HCT116 (cell line): Measurements from ENCODE around the gene TEX29. TPM values are rescaled to one million over a fixed set of nuclear protein-coding genes. Genes with fewer than 3 reads are reported as not detected.

ENCODE experiments used
- ATAC-seq: fragments of 200-7000 bp; cut with Tn5 transposase; 2 replicates; pipeline ENCODE4 v1.9.1; 2020; ENCODE audit warnings: mild to moderate bottlenecking, moderate library complexity
- BruUV-seq: library from RNA; stranded (reverse); fragments of 400-500 nt; replicated peaks from 2 replicates; lab custom pipeline; 2021; lab: Mats Ljungman, UMichigan
- CTCF ChIA-PET: fragments of 300-600 bp; sonication (Branson Sonifier 250); formaldehyde crosslinking; loops from one replicate; lab custom pipeline; 2021; ENCODE audit warnings: antibody characterized with exemption; lab: Charles Lee
- POLR2A ChIA-PET: fragments of 300-600, 350-600 bp; sonication (Branson Sonifier 250); formaldehyde crosslinking; loops from one replicate; lab custom pipeline; 2021; ENCODE audit warnings: antibody characterized with exemption; lab: Charles Lee
- RAD21 ChIA-PET, 2 experiments: fragments of 300-600 bp; sonication (Branson Sonifier 250); formaldehyde crosslinking; loops; one replicate each; lab custom pipeline; 2023; ENCODE audit warnings: low total read pairs in 2 of 2; ENCODE audit not compliant: uncharacterized antibody in 2 of 2, unreplicated experiment in 2 of 2, low non-redundant PET in 1 of 2; lab: Charles Lee
- DNase-seq: peaks from one replicate; pipeline ENCODE4 v3.0.0-alpha.2; 2010; ENCODE audit warnings: low read depth, low spot score
- H2AFZ ChIP-seq: fragments of 200-600 bp; shearing (Covaris generic), sonication (generic); 2 replicates; pipeline ENCODE4 v1.6.1; 2017; ENCODE audit warnings: low read depth, mixed run types, mixed read lengths, antibody characterized with exemption, low read length; ENCODE audit not compliant: poor library complexity, severe bottlenecking
- H3K27ac ChIP-seq: 2 replicates; pipeline ENCODE4 v1.5.1; 2012; ENCODE audit warnings: low read depth, low read length
- H3K27me3 ChIP-seq: fragments of 200-600 bp; sonication (generic); 2 replicates; pipeline ENCODE4 v1.6.1; 2016; ENCODE audit warnings: mixed run types, low read length, mixed read lengths; ENCODE audit not compliant: insufficient read depth
- H3K36me3 ChIP-seq, 2 experiments: fragments of 200-500 bp in 1 of 2; fragments of 200-600 bp in 1 of 2; sonication (Bioruptor generic) in 1 of 2; sonication (generic) in 1 of 2; 2 replicates each; pipeline versions ENCODE4 v1.5.1 to v1.6.1; 2014 to 2016; ENCODE audit warnings: low read length in 2 of 2, inconsistent platforms in 1 of 2, mixed read lengths in 1 of 2, mixed run types in 1 of 2; ENCODE audit not compliant: insufficient read depth in 2 of 2, control insufficient read depth in 1 of 2
- H3K4me1 ChIP-seq, 2 experiments: fragments of 200-600 bp in 1 of 2; sonication (generic) in 1 of 2; 2 replicates each; pipeline versions ENCODE4 v1.5.1 to v1.6.1; 2012 to 2017; ENCODE audit warnings: low read length in 2 of 2, inconsistent platforms in 1 of 2, mild to moderate bottlenecking in 1 of 2, mixed read lengths in 1 of 2, mixed run types in 1 of 2, moderate library complexity in 1 of 2; ENCODE audit not compliant: insufficient read depth in 2 of 2, control insufficient read depth in 1 of 2
- H3K4me2 ChIP-seq: fragments of 200-600 bp; sonication (generic); 2 replicates; pipeline ENCODE4 v1.6.1; 2017; ENCODE audit warnings: mixed run types, low read length, mixed read lengths
- H3K4me3 ChIP-seq, 2 experiments: fragments of 200-600 bp in 1 of 2; sonication (generic) in 1 of 2; replicated peaks in 1 of 2; 2 replicates each; pipeline ENCODE4 v1.5.1; 2011 to 2016; ENCODE audit warnings: low read length in 2 of 2, control low read depth in 1 of 2, low read depth in 1 of 2, mild to moderate bottlenecking in 1 of 2, mixed read lengths in 1 of 2, mixed run types in 1 of 2
- H3K79me2 ChIP-seq: fragments of 200-600 bp; sonication (generic); 2 replicates; pipeline ENCODE4 v1.6.1; 2017; ENCODE audit warnings: mild to moderate bottlenecking, mixed run types, low read length, moderate library complexity, mixed read lengths; ENCODE audit not compliant: insufficient read depth
- H3K9ac ChIP-seq: fragments of 200-600 bp; sonication (generic); 2 replicates; pipeline ENCODE4 v1.6.1; 2016; ENCODE audit warnings: low read length, mixed read lengths
- H3K9me2 ChIP-seq: fragments of 200-600 bp; sonication (generic), shearing (Covaris generic); 2 replicates; pipeline ENCODE4 v1.6.1; 2017; ENCODE audit warnings: mixed run types, mild to moderate bottlenecking, moderate library complexity; ENCODE audit not compliant: insufficient read depth
- H3K9me3 ChIP-seq, 2 experiments: fragments of 200-500 bp in 1 of 2; fragments of 200-600 bp in 1 of 2; sonication (Bioruptor generic) in 1 of 2; sonication (generic) in 1 of 2; 2 replicates each; pipeline ENCODE4 v1.6.1; 2014 to 2017; ENCODE audit warnings: low read length in 2 of 2, mixed read lengths in 2 of 2, inconsistent platforms in 1 of 2, low read depth in 1 of 2, mild to moderate bottlenecking in 1 of 2, mixed run types in 1 of 2, moderate library complexity in 1 of 2; ENCODE audit not compliant: control insufficient read depth in 1 of 2, insufficient read depth in 1 of 2
- H4K20me1 ChIP-seq: fragments of 200-600 bp; sonication (generic), shearing (Covaris generic); 2 replicates; pipeline ENCODE4 v1.6.1; 2017; ENCODE audit warnings: mixed run types, mild to moderate bottlenecking, moderate library complexity; ENCODE audit not compliant: insufficient read depth
- ATF3 ChIP-seq: IDR thresholded peaks from 2 replicates; pipeline ENCODE4 v1.6.1; 2012
- CBX3 ChIP-seq: IDR thresholded peaks from 2 replicates; pipeline ENCODE4 v1.6.1; 2012; ENCODE audit warnings: low read depth
- EGR1 ChIP-seq: IDR thresholded peaks from 2 replicates; pipeline ENCODE4 v1.6.1; 2012; ENCODE audit warnings: low read depth
- ELF1 ChIP-seq: IDR thresholded peaks from 2 replicates; pipeline ENCODE4 v1.6.1; 2012; ENCODE audit warnings: low read depth, borderline replicate concordance
- EZH2 ChIP-seq: fragments of 200-600 bp; sonication (generic); IDR thresholded peaks from 2 replicates; pipeline ENCODE4 v1.6.1; 2017; ENCODE audit warnings: antibody characterized with exemption, mixed run types
- POLR2AphosphoS5 ChIP-seq: IDR thresholded peaks from 2 replicates; pipeline ENCODE4 v1.6.1; 2011; ENCODE audit warnings: mild to moderate bottlenecking, low read depth, low read length, moderate library complexity
- REST ChIP-seq: IDR thresholded peaks from 2 replicates; pipeline ENCODE4 v1.6.1; 2012; ENCODE audit warnings: low read depth
- SIN3A ChIP-seq: IDR thresholded peaks from 2 replicates; pipeline ENCODE4 v1.6.1; 2012; ENCODE audit warnings: low read depth
- SP1 ChIP-seq: IDR thresholded peaks from 2 replicates; pipeline ENCODE4 v1.6.1; 2012; ENCODE audit warnings: low read depth
- SRF ChIP-seq: IDR thresholded peaks from 2 replicates; pipeline ENCODE4 v1.6.1; 2012; ENCODE audit warnings: low read depth
- TCF7L2 ChIP-seq: IDR thresholded peaks from 2 replicates; pipeline ENCODE4 v1.7.0; 2011; ENCODE audit warnings: borderline replicate concordance, inconsistent platforms; ENCODE audit not compliant: insufficient read depth, insufficient read length; ENCODE audit errors: extremely low read depth
- ZBTB33 ChIP-seq: IDR thresholded peaks from 2 replicates; pipeline ENCODE4 v1.6.1; 2011; ENCODE audit warnings: mild to moderate bottlenecking, low read length, moderate library complexity; ENCODE audit not compliant: insufficient replicate concordance; ENCODE audit errors: extremely low read depth
- ZNF274 ChIP-seq: fragments of 200-500 bp; sonication (Bioruptor generic); IDR thresholded peaks from 2 replicates; pipeline ENCODE4 v1.6.1; 2014; ENCODE audit warnings: mild to moderate bottlenecking, low read depth, low read length, inconsistent platforms
- intact Hi-C: fragments of 100-400 bp; cut with micrococcal nuclease; formaldehyde crosslinking; loops from 2 replicates; pipeline ENCODE4 v1.10.0; 2022
- total RNA-seq: library from RNA; stranded (reverse); gene quantifications from one replicate; pipeline ENCODE4 v1.2.1, GENCODE V29; 2021; ENCODE audit not compliant: unreplicated experiment

The TEX29 gene
- total RNA-seq, 1 experiment from 2014 or later: not detected

- TF ChIP-seq ZBTB33: no peak
Measured at GRCh38 chr13:111382877-111383276, 62.4 kb downstream of the TEX29 start (continued).

- RAD21 ChIA-PET: no interaction called here
- ATAC-seq: no peak
- no peaks in the 10 kb centered on the region for H4K20me1 ChIP-seq
- H2AFZ ChIP-seq: no peak overlapping the region
- H3K27me3 ChIP-seq: no peaks in the 10 kb centered on the region
- CTCF ChIA-PET: no interaction called here
- H3K4me3 ChIP-seq: no peak overlapping the region
- H3K4me2 ChIP-seq: no peak overlapping the region
- H3K79me2 ChIP-seq: no peaks in the 10 kb centered on the region
- TF ChIP-seq ATF3: no peak
- no peak for TF ChIP-seq TCF7L2
- TF ChIP-seq CBX3: no peak
- no peak for TF ChIP-seq ELF1
- no peak for TF ChIP-seq EGR1
- TF ChIP-seq EZH2: no peak
- TF ChIP-seq ZNF274: no peak
- no peak for TF ChIP-seq SRF
- TF ChIP-seq SP1: no peak
- TF ChIP-seq ZBTB33: no peak
- TF ChIP-seq REST: no peak
- TF ChIP-seq SIN3A: no peak
- no peak for TF ChIP-seq POLR2AphosphoS5
- no peak overlapping the region for H3K27ac ChIP-seq
- intact Hi-C loops: no loop called here
- H3K9ac ChIP-seq: no peak overlapping the region
- no peak for DNase-seq
- H3K36me3 ChIP-seq: no peaks in the 10 kb centered on the region
- H3K9me2 ChIP-seq: no peaks in the 10 kb centered on the region
- H3K4me1 ChIP-seq: no peaks in the 10 kb centered on the region
- no TSS peak for BruUV-seq
- H3K9me3 ChIP-seq: no peaks in the 10 kb centered on the region
- POLR2A ChIA-PET: no interaction called here
Measured at GRCh38 chr13:111383591-111384440, 63.4 kb downstream of the TEX29 start.
